ENCODE data around the gene RNF180.
"Not testable (repeated sequence)": the region's sequence is repeated elsewhere in the genome, so short reads cannot be mapped to it uniquely, and the experiment has no call there.

The RNF180 gene

GRCh38 chr5:64384765-64385164 lies 219.1 kb downstream of the RNF180 start:
- no peak for DNase-seq (ENCODE audit: low read depth in 2 of 2)

GRCh38 chr5:64397552-64397951 lies 231.9 kb downstream of the RNF180 start:
- no peak for DNase-seq (ENCODE audit: low read depth in 2 of 2)

GRCh38 chr5:64398735-64399134 lies 233.1 kb downstream of the RNF180 start:
- not testable (repeated sequence) for DNase-seq (ENCODE audit: low read depth in 2 of 2)

DNA sequence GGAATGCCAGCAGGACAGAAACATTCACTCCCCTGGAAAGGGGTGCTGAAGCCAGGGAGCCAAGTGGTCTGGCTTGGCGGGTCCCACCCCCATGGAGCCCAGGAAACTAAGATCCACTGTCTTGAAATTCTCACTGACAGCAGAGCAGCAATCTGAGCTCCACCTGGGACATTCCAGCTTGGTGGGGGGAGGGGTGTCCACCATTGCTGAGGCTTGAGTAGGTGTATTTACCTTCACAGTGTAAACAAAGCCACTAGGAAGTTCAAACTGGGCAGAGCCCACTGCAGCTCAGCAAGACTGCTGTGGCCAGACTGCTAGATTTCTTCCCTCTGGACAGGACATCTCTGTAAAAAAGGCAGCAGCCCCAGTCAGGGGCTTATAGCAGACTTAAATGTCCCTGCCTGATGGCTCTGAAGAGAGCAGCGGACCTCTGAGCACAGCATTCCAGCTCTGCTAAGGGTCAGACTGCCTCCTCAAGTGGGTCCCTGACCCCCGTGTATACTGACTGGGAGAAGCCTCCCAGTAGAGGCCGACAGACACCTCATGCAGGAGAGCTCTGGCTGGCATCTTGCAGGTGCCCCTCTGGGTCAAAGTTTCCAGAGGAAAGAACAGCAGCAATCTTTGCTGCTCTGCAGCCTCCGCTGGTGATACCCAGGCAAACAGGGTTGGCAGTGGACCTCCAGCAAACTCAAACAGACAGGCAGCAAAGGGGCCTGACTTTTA lies 241.6 kb downstream of the RNF180 start:
- DNase-seq (ENCODE audit: low read depth in 2 of 2), result not testable (repeated sequence)

GRCh38 chr5:64417390-64417789 lies 251.7 kb downstream of the RNF180 start:
- DNase-seq (ENCODE audit: low read depth in 2 of 2), result no peak

- no peak for DNase-seq (ENCODE audit: low read depth in 2 of 2)
These were observed 252.4 kb downstream of the RNF180 start for GRCh38 chr5:64418013-64418412.

Measured in stimulated activated CD4-positive, alpha-beta T cell treated with anti-CD3 and anti-CD28 coated beads, Interleukin-15, amount 100 ng/mL, for 48 hours (primary cell).